Measurements from ENCODE around the gene FRK.

FRK gene

DNA sequence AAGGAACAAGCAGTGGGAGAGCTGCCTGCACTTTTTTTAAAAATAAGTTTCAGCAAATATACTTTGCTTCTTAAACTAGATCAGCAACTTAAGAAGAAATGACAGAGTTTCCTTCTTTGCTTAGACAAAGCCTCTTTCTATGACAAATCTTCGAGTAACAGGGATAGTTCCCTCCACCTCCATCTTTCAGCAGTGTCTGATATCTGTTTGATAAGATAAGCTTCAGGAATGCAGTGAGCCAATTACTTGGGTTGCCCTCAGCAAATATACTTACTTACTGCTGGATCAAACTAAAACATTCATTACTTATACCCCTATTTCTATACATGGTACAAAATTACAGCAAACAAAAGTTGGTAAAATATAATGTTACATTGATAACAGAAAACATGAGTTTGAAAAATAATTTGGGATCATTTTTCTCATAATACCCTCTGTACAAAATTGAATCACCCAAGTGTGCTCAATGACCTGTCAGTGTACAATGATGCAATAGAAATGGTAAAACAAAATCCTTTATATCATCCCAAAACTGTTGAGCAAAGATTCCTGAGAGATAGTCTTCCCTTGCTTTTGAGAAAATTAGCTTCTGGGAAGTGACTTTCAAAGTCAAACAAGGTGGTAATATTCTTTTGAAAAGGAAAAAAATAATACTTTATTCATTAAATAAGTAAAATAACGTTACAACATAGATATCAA, 24.5 kb downstream of the FRK start:
- DNase-seq (ENCODE audit: low read depth in 1 of 2, low spot score in 1 of 2): no peak

GRCh38 chr6:116035616-116036015, 25.1 kb downstream of the FRK start:
- DNase-seq (ENCODE audit: low read depth in 1 of 2, low spot score in 1 of 2): no peak

DNA sequence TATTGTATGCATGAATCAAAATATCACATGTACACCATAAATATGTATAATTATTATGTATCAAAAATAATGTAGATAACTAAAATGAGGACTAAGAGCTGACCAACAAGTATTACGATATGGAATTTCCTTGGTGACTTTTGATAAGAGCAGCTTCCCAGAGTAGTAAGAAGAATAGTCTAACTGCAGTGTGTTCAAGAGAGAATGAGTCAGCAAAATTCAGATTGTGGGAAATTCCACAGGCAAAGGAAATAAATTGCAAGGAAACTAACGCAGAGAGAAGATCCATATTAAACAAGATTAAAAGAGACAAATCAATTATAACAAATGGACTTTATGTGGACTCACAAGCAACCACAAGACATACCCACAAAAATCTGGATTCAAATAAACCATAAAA, 26.4 kb downstream of the FRK start:
- no peak for DNase-seq (ENCODE audit: low read depth in 1 of 2, low spot score in 1 of 2)

DNA sequence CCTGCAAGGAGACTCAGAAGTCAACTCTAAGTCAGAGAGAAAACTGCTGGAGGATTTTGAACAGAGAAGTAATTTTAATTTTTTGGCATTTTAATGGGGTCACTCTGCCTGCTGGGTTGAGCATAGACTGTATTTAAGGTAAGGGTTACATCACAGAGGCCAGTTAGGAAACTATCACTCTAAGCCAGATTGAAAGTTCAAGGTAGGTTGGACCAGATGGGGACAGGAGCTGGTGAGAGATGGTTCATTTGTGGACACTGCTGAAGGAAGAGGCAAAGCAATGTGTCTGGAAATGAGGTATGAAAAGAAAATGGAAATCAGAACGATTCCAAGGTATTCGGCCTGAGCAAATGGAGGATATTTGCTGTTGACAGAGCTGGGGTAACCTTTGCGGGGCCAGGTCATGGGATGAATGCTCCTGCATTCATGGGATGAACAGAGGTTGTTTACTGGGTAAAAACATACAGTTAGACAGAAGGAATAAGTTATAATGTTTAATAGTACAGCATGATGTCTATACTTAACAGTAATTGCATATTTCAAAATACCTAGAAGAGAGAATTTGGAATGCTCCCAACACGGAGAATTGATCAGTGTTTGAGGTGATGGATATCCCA, 26.9 kb downstream of the FRK start:
- no peak for DNase-seq (ENCODE audit: low read depth in 1 of 2, low spot score in 1 of 2)

DNA sequence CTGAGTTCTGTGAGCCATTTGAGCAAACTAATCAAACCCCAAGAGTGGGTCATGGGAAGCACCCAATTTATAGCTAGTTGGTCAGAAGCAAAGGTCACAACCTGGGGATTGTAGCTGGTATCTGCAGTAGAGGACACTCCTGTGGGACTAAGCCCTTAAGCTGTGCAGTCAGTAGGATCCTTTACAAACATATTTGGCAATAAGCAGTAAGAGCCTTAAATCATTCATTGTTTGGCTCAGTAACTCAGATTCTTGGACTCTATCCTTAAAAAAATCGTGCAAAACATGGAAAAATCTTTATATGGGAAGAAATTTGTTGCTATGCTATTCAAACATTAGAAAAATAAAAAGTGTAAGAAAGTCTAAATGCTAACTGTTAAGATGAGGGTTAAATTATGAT, 29.9 kb downstream of the FRK start:
- DNase-seq (ENCODE audit: low read depth in 1 of 2, low spot score in 1 of 2): no peak

DNA sequence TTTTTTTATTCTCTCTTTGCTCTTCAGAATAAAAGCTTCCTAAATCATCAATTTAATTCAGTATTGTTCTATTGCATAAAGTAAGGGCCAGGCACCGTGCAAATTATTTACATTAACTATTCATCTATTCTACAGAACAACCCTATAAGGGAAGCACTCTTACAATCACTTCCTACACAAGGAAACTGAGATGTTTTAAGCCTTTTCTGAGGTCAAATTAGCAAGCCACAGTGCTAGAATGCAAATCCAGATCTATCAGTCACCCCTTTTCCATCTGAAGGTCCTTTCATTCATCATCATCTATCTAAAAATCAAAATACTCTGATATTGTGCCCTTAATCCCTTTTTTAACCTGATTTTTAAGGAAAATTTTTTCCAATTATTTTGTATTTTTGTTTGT, 31.2 kb downstream of the FRK start:
- DNase-seq (ENCODE audit: low read depth in 1 of 2, low spot score in 1 of 2): no peak

- DNase-seq (ENCODE audit: low read depth in 1 of 2, low spot score in 1 of 2): no peak
Measured at GRCh38 chr6:116028233-116028632, 32.5 kb downstream of the FRK start.

- DNase-seq (ENCODE audit: low read depth in 1 of 2, low spot score in 1 of 2): no peak
Measured at GRCh38 chr6:116027801-116028200, 32.9 kb downstream of the FRK start.

- DNase-seq (ENCODE audit: low read depth in 1 of 2, low spot score in 1 of 2): no peak
Measured at GRCh38 chr6:116025405-116025804, 35.3 kb downstream of the FRK start.

- DNase-seq (ENCODE audit: low read depth in 1 of 2, low spot score in 1 of 2): no peak
Measured at GRCh38 chr6:116022841-116023445, 37.7 kb downstream of the FRK start.

- DNase-seq (ENCODE audit: low read depth in 1 of 2, low spot score in 1 of 2): no peak
Measured at GRCh38 chr6:116020738-116021137, 40.0 kb downstream of the FRK start.

- DNase-seq (ENCODE audit: low read depth in 1 of 2, low spot score in 1 of 2): no peak
Measured at GRCh38 chr6:116019428-116019827, 41.3 kb downstream of the FRK start.

GRCh38 chr6:116018976-116019375, 41.7 kb downstream of the FRK start:
- DNase-seq (ENCODE audit: low read depth in 1 of 2, low spot score in 1 of 2): no peak

GRCh38 chr6:116017546-116018295, 43.0 kb downstream of the FRK start:
- no peak for DNase-seq (ENCODE audit: low read depth in 1 of 2, low spot score in 1 of 2)

DNA sequence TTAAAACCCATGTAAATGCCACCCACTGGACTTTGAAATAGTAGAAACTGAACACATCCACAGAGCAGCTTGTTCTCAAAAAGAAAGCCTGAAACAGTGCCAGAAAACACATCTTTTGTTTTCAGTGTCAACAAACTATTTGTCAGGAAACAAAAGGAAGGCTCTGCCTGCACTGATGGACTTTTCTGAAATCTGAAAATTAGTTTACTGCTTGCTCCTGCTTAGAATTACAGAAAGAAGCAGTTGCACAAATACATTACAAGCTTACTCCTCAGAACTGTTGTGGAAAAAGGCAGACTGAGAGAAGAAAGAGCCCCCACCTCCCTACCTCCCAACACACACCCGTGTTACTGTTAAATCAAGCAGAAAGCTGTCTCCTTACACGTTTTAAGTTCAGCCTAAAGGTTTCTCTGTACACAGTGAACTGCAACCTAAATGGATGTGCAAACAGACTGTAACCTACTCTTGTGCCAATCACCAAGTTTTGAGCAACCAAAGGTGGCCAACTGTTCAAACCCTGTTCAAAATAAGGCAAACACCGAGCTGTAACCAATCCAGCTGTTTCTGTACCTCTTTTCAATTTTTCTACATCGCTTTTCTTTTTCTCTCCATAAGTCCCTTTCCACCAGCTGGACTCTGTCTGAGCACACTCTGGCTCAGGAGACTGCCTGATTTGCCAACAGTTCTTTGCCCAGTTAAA, 43.7 kb downstream of the FRK start:
- DNase-seq (ENCODE audit: low read depth in 1 of 2, low spot score in 1 of 2): no peak

DNA sequence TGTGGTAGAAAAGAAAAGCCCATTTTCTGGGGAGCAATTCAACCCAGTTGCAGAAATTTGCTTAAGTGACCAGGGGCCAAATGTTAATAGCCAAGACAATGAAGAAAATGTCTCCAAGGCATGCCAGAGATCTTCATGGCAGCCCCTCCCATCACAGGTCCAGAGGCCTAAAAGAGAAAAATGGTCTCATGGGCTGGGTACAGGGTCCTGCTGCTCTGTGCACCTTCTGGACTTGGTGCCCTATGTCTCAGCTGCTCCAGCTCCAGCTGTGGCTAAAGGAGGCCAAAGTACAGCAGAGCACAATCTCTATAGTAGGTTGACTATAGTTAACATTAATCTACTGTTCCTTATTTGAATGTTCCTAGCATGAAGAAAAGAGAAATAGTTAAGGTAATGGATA, 44.7 kb downstream of the FRK start:
- DNase-seq (ENCODE audit: low read depth in 1 of 2, low spot score in 1 of 2): no peak

- DNase-seq (ENCODE audit: low read depth in 1 of 2, low spot score in 1 of 2): no peak
Measured at GRCh38 chr6:116015561-116015960, 45.1 kb downstream of the FRK start.

- no peak for DNase-seq (ENCODE audit: low read depth in 1 of 2, low spot score in 1 of 2)
Measured at GRCh38 chr6:116012951-116013350, 47.7 kb downstream of the FRK start.

DNA sequence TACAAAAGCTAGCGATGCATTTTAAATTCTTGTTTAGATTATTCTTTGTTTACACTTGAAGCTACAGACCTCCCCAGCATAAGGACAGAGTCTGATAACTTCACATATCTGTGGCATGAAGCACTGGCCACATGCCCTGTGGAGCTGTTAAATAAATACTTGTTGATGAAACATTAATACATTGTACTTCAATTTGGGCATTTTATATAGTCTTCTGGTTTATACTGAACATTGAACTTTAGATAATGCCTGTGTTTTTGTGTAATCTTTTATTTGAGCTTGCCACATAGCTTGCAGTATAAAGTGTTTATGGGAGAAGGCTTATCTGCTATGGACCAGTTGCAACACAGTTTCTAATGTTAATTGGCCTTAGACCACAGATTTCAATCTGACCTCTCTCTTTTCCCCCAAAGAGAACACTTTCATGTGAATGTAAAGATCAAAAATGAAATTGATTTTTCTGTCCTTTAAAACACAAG, 48.2 kb downstream of the FRK start:
- DNase-seq (ENCODE audit: low read depth in 1 of 2, low spot score in 1 of 2): no peak

GRCh38 chr6:116011520-116011919, 49.2 kb downstream of the FRK start:
- DNase-seq (ENCODE audit: low read depth in 1 of 2, low spot score in 1 of 2): peak in 1 of 2 donors; percentile 8

DNA sequence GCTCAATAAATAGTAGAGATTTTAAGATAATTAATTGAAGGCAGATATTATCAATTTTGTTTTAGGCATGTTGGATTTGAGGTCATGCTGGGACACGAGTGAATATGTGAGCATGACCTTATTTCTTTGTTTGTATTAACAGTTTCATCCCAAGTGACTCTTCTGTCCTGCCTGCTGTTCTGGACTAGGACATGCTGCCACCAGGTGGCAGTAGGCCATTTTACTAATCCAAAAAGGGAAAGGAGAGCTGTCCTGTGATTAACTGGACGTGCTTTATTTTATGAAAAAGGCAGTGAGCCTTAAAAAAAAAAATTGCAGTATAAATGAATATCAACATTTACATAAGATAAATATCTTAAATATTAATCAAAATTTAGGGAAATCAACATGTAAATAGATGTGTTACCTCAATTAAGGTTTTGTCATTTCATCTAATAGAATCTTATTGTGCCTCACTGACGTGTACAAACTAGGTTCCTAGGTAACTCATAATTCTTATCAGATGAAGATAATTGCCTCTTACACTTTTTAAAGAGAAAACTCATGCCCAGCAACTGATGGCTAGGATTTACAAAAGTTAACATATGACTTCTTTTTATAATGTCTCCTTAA, 49.8 kb downstream of the FRK start:
- DNase-seq (ENCODE audit: low read depth in 1 of 2, low spot score in 1 of 2): peak in 1 of 2 donors; percentile 6

Measured in stimulated activated CD4-positive, alpha-beta T cell treated with anti-CD3 and anti-CD28 coated beads, Interleukin-15, amount 100 ng/mL, for 1 hour (primary cell).